PC-3 (cell line): ENCODE results near the gene METTL5. TPM values are rescaled to one million over a fixed set of nuclear protein-coding genes. Genes with fewer than 3 reads are reported as not detected.

Source experiments
- ATAC-seq: fragments of 200-7000 bp; cut with Tn5 transposase; 2 replicates; pipeline ENCODE4 v1.9.1; 2020; ENCODE audit warnings: mild to moderate bottlenecking, moderate library complexity
- BruUV-seq: library from RNA; stranded (reverse); fragments of 400-500 nt; replicated peaks from 2 replicates; lab custom pipeline; 2021; lab: Mats Ljungman, UMichigan
- CTCF ChIA-PET: fragments of 300-600 bp; sonication (Branson Sonifier 250); formaldehyde crosslinking; loops from one replicate; lab custom pipeline; 2022; ENCODE audit warnings: antibody characterized with exemption; lab: Charles Lee
- POLR2A ChIA-PET: fragments of 300-600 bp; sonication (Branson Sonifier 250); formaldehyde crosslinking; loops from one replicate; lab custom pipeline; 2022; ENCODE audit warnings: antibody characterized with exemption; ENCODE audit not compliant: unreplicated experiment; lab: Charles Lee
- DNase-seq: peaks from one replicate; pipeline ENCODE4 v3.0.0-alpha.2; 2015
- H2AFZ ChIP-seq: fragments of 300-600 bp; sonication (generic); 2 replicates; pipeline ENCODE4 v1.6.0; 2016; ENCODE audit warnings: antibody characterized with exemption, low read length
- H3F3A ChIP-seq: fragments of 300-600 bp; sonication (generic); one replicate; pipeline ENCODE4 v1.6.0; 2017; ENCODE audit warnings: antibody characterized with exemption, low read length, control low read depth, mild to moderate bottlenecking; ENCODE audit not compliant: unreplicated experiment
- H3K27ac ChIP-seq: fragments of 300-600 bp; sonication (generic); 2 replicates; pipeline ENCODE4 v1.5.1; 2016; ENCODE audit warnings: mild to moderate bottlenecking, low read length
- H3K27me3 ChIP-seq: fragments of 300-600 bp; sonication (generic); 2 replicates; pipeline ENCODE4 v1.6.1; 2016; ENCODE audit warnings: low read length, mixed read lengths
- H3K36me3 ChIP-seq: fragments of 300-600 bp; sonication (generic); 2 replicates; pipeline ENCODE4 v1.6.1; 2016; ENCODE audit warnings: low read depth, mixed run types, low read length, mixed read lengths
- H3K4me1 ChIP-seq: fragments of 300-600 bp; sonication (generic); 2 replicates; pipeline ENCODE4 v1.5.1; 2016; ENCODE audit warnings: low read length; ENCODE audit not compliant: insufficient read depth
- H3K4me2 ChIP-seq: fragments of 300-600 bp; sonication (generic); 2 replicates; pipeline ENCODE4 v1.6.0; 2016; ENCODE audit warnings: low read length
- H3K4me3 ChIP-seq: fragments of 300-600 bp; sonication (generic); 2 replicates; pipeline ENCODE4 v1.5.1; 2016; ENCODE audit warnings: mild to moderate bottlenecking, low read length, mixed read lengths
- H3K79me2 ChIP-seq: fragments of 300-600 bp; sonication (generic); 2 replicates; pipeline ENCODE4 v1.6.1; 2017; ENCODE audit warnings: low read length, mixed read lengths
- H3K9ac ChIP-seq: fragments of 300-600 bp; sonication (generic); 2 replicates; pipeline ENCODE4 v1.6.0; 2016; ENCODE audit warnings: mild to moderate bottlenecking, low read length
- H3K9me2 ChIP-seq: fragments of 300-600 bp; sonication (generic); replicated peaks from 2 replicates; pipeline ENCODE4 v1.6.1; 2016; ENCODE audit warnings: mixed run types, low read length, mixed read lengths
- H3K9me3 ChIP-seq: fragments of 300-600 bp; sonication (generic); 2 replicates; pipeline ENCODE4 v1.6.1; 2016; ENCODE audit warnings: low read length, mixed read lengths
- H4K20me1 ChIP-seq: fragments of 300-600 bp; sonication (generic); 2 replicates; pipeline ENCODE4 v1.6.1; 2016; ENCODE audit warnings: low read length, mixed read lengths
- CTCF ChIP-seq: fragments of 300-600 bp; sonication (generic); conservative IDR thresholded peaks from 2 replicates; pipeline ENCODE4 v1.5.1; 2017; ENCODE audit warnings: antibody characterized with exemption, low read depth, mild to moderate bottlenecking, low read length
- EZH2 ChIP-seq: fragments of 300-600 bp; sonication (generic); IDR thresholded peaks from one replicate; pipeline ENCODE4 v1.6.1; 2017; ENCODE audit warnings: antibody characterized with exemption, mild to moderate bottlenecking, low read length; ENCODE audit not compliant: unreplicated experiment
- EZH2phosphoT487 ChIP-seq: fragments of 300-600 bp; sonication (generic); IDR thresholded peaks from 2 replicates; pipeline ENCODE4 v1.6.1; 2018; ENCODE audit warnings: mild to moderate bottlenecking, antibody characterized with exemption, low read length, borderline replicate concordance
- intact Hi-C: fragments of 100-400 bp; cut with micrococcal nuclease; formaldehyde crosslinking; loops from 2 replicates; pipeline ENCODE4 v1.9.0; 2023
- total RNA-seq: library from RNA; depleted of rRNA; stranded (reverse); fragments of >200 nt; gene quantifications from 2 replicates; pipeline ENCODE4 v1.2.3, GENCODE V29; 2014

The METTL5 gene
- total RNA-seq, 1 experiment from 2014 or later: 61.1 TPM

GRCh38 chr2:169815849-169816248, 8.9 kb downstream of the METTL5 start:
- BruUV-seq: no TSS peak
- Histone ChIP-seq H3K36me3 (peaks cover 27% of the 10 kb centered on the region), H3K4me3 (no peak overlapping the region), H3K4me1 (peaks cover 44% of the 10 kb centered on the region), H3K9me2 (no peaks in the 10 kb centered on the region), H3K79me2 (peaks cover 6% of the 10 kb centered on the region; the same call in 1 of the 2 replicates), H3K9me3 (no peaks in the 10 kb centered on the region), H3K27me3 (no peaks in the 10 kb centered on the region), H4K20me1 (no peaks in the 10 kb centered on the region), H3K4me2 (peak overlapping the region; percentile 40), H3F3A (peaks cover 16% of the 10 kb centered on the region), H3K9ac (no peak overlapping the region), H3K27ac (peak overlapping the region; percentile 63), H2AFZ (no peak overlapping the region)
- POLR2A ChIA-PET: interaction anchor here (0.6 kb wide), 1 partner anchor 61 kb away, joined by 4 read pairs; no protein-coding TSS in a partner anchor
- peak; percentile 94 for DNase-seq
- intact Hi-C loops: no loop called here
- ATAC-seq: peak; percentile 86
- TF ChIP-seq EZH2phosphoT487 (no peak), EZH2 (no peak), CTCF (no peak)
- CTCF ChIA-PET: no interaction called here

GRCh38 chr2:169808221-169808620, 16.5 kb downstream of the METTL5 start:
- Histone ChIP-seq H3K9me2 (no peaks in the 10 kb centered on the region), H3K79me2 (peaks cover 9% of the 10 kb centered on the region), H3K4me3 (no peak overlapping the region), H3K27me3 (no peaks in the 10 kb centered on the region), H3K4me1 (no peaks in the 10 kb centered on the region), H3K9ac (no peak overlapping the region), H3K27ac (no peak overlapping the region), H4K20me1 (no peaks in the 10 kb centered on the region), H2AFZ (no peak overlapping the region), H3K4me2 (no peak overlapping the region), H3F3A (no peaks in the 10 kb centered on the region), H3K9me3 (no peaks in the 10 kb centered on the region), H3K36me3 (peaks cover 63% of the 10 kb centered on the region)
- DNase-seq: no peak
- intact Hi-C loops: no loop called here
- ChIA-PET POLR2A (no interaction called here), CTCF (no interaction called here)
- no peak for ATAC-seq
- TF ChIP-seq CTCF (no peak), EZH2phosphoT487 (no peak), EZH2 (no peak)
- BruUV-seq: no TSS peak

- CTCF ChIA-PET: no interaction called here
- H3K36me3 ChIP-seq: peaks cover 65% of the 10 kb centered on the region
- no peak for DNase-seq
Observed at GRCh38 chr2:169806586-169806985, 18.1 kb downstream of the METTL5 start.

More at GRCh38 chr2:169806586-169806985, 18.1 kb downstream of the METTL5 start:
- intact Hi-C loops: no loop called here
- H3K79me2 ChIP-seq: peaks cover 25% of the 10 kb centered on the region
- H3F3A ChIP-seq: no peaks in the 10 kb centered on the region
- TF ChIP-seq CTCF (no peak), EZH2phosphoT487 (no peak), EZH2 (no peak)
- no peaks in the 10 kb centered on the region for H3K4me1 ChIP-seq
- H3K27ac ChIP-seq: no peak overlapping the region
- no peaks in the 10 kb centered on the region for H4K20me1 ChIP-seq
- H2AFZ ChIP-seq: no peak overlapping the region
- no peaks in the 10 kb centered on the region for H3K9me2 ChIP-seq
- H3K9ac ChIP-seq: no peak overlapping the region
- H3K4me2 ChIP-seq: no peak overlapping the region
- H3K9me3 ChIP-seq: no peaks in the 10 kb centered on the region
- POLR2A ChIA-PET: no interaction called here
- no peak for ATAC-seq
- H3K4me3 ChIP-seq: no peak overlapping the region
- no peaks in the 10 kb centered on the region for H3K27me3 ChIP-seq
- no TSS peak for BruUV-seq
